ENCODE results near the gene PLEKHM2.

Gene PLEKHM2

GRCh38 chr1:15739745-15740144, 55.6 kb downstream of the PLEKHM2 start:
- TF ChIP-seq GATA2 (IDR thresholded peaks at IDR 0.05; ENCODE audit: low read depth, low read length) = no peak
- no peak for TF ChIP-seq GATA3 (IDR thresholded peaks at IDR 0.05; ENCODE audit: low read depth, low read length)

DNA sequence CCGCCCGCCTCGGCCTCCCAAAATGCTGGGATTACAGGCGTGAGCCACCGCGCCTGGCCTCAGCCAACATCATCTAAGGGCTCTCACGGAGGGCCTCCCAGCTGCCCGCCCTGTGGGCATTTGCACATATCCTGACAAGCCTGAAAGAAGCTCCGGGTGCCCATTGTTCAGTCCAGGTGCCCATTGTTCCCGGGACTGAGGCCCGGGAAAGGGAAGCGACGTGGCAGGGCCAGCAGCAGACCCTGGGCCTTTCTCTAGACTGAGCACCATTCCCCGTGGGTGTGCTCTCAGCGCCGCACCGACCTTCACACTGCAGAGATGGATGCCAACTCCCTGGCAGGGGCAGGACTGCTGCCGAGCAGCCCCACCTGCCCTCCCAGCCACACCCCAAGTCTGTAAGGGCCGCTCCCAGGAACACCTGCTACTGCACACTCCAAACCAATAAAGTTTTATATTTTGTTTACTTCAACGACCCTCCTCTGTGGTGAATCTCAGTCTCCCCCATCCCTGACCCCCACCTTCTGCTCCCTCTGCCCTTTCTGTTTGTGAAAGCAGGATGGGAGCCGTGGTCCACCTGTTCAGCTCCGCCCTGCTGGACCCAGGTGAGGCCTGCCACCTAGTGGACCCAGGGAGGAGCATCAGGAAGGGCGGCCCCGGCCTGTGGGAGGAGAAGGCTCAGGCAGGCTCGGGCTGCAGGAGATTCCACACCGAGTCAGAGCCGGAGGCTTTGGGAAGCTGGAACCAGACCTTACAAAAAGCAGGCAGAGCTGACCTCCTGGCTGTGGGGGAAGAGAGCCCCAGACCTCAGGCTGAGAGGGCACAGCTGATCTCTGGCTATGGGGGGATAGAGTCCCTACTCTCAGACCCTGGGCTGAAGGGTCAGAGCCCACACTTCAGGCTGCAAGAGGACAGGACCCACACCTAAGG, 57.1 kb downstream of the PLEKHM2 start:
- TF ChIP-seq GATA3 (IDR thresholded peaks at IDR 0.05; ENCODE audit: low read depth, low read length) = no peak
- TF ChIP-seq GATA2 (IDR thresholded peaks at IDR 0.05; ENCODE audit: low read depth, low read length) = no peak

- TF ChIP-seq GATA3 (IDR thresholded peaks at IDR 0.05; ENCODE audit: low read depth, low read length) (no peak), GATA2 (IDR thresholded peaks at IDR 0.05; ENCODE audit: low read depth, low read length) (no peak)
These were observed 58.2 kb downstream of the PLEKHM2 start, which contains the start of gene TMEM82 for GRCh38 chr1:15742339-15742801. Gene TMEM82 (plus strand): TSS chr1:15742499. CDS start chr1:15742560, 61 bp downstream.

DNA sequence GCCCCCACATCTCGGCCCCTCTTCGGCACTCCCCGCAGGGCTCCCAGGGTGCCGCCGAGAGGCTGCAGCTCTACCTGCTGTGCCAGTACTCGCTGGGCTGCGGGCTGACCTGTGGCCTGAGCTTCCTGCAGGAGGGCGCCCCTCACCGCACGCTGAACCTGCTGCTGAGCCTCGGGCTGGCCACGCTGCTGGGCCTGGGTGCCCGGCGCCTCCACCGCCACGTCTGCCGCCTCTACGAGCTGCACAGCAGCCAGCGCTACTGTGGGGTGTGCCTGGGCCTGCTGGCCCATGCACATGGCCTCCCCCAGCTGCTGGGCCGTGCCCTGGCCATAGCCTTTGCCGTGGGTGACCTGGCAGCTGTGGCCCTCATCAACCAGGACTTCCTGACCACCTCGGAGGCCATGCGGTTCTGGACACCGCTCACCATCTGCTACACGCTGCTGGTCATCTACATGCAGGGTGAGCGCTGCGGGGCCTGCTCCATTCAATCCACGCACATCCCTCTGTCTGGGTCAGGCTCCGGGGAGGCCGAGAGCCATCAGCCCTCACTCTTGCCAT, 60.1 kb downstream of the PLEKHM2 start:
- no peak for TF ChIP-seq GATA3 (IDR thresholded peaks at IDR 0.05; ENCODE audit: low read depth, low read length)
- no peak for TF ChIP-seq GATA2 (IDR thresholded peaks at IDR 0.05; ENCODE audit: low read depth, low read length)

- TF ChIP-seq GATA2 (IDR thresholded peaks at IDR 0.05; ENCODE audit: low read depth, low read length) (no peak), GATA3 (IDR thresholded peaks at IDR 0.05; ENCODE audit: low read depth, low read length) (no peak)
These were observed 63.3 kb downstream of the PLEKHM2 start for GRCh38 chr1:15747378-15747777.

DNA sequence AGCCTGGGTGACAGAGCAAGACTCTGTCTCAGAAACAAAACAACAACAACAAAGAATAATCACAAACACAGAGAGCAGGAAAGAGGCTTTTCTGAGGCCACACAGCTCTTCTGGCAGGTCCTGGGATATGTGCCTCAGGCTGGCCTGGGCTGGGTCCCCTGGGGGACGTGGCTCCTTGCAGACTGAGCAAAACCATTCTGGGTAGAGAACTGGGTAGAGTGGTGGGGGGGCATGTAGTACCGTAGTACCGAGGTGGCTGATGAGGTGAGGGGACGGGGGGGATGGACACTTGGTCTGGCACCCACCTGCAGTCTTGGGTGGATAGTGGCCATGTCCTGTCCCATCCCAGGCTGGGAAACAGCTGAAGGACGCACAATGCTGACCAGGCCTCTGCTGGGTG, 64.1 kb downstream of the PLEKHM2 start:
- TF ChIP-seq GATA3 (IDR thresholded peaks at IDR 0.05; ENCODE audit: low read depth, low read length) = no peak
- no peak for TF ChIP-seq GATA2 (IDR thresholded peaks at IDR 0.05; ENCODE audit: low read depth, low read length)

GRCh38 chr1:15748690-15749398, 64.7 kb downstream of the PLEKHM2 start:
- TF ChIP-seq GATA2 (IDR thresholded peaks at IDR 0.05; ENCODE audit: low read depth, low read length) (no peak), GATA3 (IDR thresholded peaks at IDR 0.05; ENCODE audit: low read depth, low read length) (no peak)

GRCh38 chr1:15749399-15750291, 65.5 kb downstream of the PLEKHM2 start:
- TF ChIP-seq GATA3 (IDR thresholded peaks at IDR 0.05; ENCODE audit: low read depth, low read length) (no peak), GATA2 (IDR thresholded peaks at IDR 0.05; ENCODE audit: low read depth, low read length) (no peak)

DNA sequence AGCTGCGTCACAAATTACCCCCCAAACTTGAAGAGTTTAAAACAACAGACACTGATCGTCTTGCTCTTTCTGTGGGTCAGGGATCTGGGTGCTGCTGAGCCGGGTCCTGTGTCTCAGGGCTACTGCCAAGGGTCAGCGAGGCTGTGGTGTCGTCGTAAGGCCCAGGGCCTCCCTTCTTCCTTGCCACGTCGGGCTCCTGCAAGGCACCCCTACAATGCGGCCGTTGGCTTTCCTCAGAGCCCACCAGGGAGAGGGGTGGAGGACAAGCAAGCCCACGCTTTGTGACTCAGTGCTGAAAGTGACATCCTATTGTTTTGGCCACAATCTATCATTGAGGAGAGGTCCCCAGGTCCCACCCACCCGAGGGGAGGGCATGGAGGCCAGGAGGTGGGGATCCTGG, 66.8 kb downstream of the PLEKHM2 start:
- TF ChIP-seq GATA2 (IDR thresholded peaks at IDR 0.05; ENCODE audit: low read depth, low read length) (no peak), GATA3 (IDR thresholded peaks at IDR 0.05; ENCODE audit: low read depth, low read length) (no peak)

DNA sequence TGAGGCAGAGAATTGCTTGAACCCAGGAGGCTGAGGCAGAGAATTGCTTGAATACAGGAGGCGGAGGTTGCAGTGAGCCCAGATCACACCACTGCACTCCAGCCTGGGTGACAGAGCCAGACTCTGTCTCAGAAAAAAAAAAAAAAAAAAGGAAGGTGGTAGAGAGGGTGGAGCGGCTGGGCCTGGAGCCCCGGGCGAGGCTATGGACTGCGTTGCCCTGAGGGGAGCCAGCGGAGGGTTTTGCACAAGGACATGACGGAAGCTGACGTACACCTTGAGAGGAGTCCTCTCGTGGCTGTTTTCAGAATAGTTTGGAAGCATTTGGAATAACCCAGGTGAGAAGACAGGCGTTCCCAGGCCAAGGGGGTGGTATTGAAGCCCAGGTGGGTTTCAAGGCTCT, 67.6 kb downstream of the PLEKHM2 start:
- TF ChIP-seq GATA2 (IDR thresholded peaks at IDR 0.05; ENCODE audit: low read depth, low read length) (no peak), GATA3 (IDR thresholded peaks at IDR 0.05; ENCODE audit: low read depth, low read length) (no peak)

GRCh38 chr1:15753776-15754175, 69.7 kb downstream of the PLEKHM2 start:
- no peak for TF ChIP-seq GATA2 (IDR thresholded peaks at IDR 0.05; ENCODE audit: low read depth, low read length)

- TF ChIP-seq GATA2 (IDR thresholded peaks at IDR 0.05; ENCODE audit: low read depth, low read length) = peak; percentile 5; the same call in 1 of the 2 replicates
- no peak for TF ChIP-seq GATA3 (IDR thresholded peaks at IDR 0.05; ENCODE audit: low read depth, low read length)
These were observed 71.0 kb downstream of the PLEKHM2 start for GRCh38 chr1:15755021-15755645.

GRCh38 chr1:15755646-15756040, 71.5 kb downstream of the PLEKHM2 start:
- TF ChIP-seq GATA3 (IDR thresholded peaks at IDR 0.05; ENCODE audit: low read depth, low read length) = no peak
- TF ChIP-seq GATA2 (IDR thresholded peaks at IDR 0.05; ENCODE audit: low read depth, low read length) = no peak

Data from SH-SY5Y (cell line).